Effector CD8-positive, alpha-beta T cell (primary cell): Measurements from ENCODE around the gene RXRA.

Experiments used
- DNase-seq: peaks from one replicate; lab custom pipeline; 2025; lab: John Stamatoyannopoulos, UW

RXRA gene

DNA sequence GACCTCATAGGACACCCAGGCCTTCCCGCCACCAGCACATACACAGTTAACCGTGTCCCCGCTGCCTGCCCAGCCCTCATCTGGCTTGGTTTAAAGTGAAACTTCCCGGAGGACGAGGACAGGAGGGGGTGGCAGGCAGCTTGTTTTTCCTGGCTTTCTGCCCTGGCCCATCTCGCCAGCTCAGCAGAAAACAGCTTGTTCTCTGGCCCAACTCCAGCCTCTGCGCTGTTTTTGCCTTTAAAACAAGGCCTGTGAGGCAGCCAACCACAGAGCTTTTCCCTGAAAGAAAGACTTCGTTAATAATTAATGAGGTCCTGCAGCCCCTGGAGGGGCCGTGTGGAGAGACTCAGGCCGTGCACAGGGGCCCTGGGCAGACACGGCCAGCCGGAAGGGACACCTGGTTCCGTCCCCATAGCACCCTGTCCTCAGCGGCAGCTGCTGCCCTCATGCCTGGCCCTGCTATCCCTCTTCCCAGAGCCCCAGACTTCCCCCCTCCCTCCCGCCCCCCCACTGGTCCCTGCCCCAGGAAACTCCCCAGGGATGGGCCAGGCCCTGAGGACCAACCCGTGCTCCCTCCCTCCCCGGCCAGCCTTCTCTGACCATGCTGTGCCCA is 108.7 kb downstream of the RXRA start:
- DNase-seq = no peak

DNA sequence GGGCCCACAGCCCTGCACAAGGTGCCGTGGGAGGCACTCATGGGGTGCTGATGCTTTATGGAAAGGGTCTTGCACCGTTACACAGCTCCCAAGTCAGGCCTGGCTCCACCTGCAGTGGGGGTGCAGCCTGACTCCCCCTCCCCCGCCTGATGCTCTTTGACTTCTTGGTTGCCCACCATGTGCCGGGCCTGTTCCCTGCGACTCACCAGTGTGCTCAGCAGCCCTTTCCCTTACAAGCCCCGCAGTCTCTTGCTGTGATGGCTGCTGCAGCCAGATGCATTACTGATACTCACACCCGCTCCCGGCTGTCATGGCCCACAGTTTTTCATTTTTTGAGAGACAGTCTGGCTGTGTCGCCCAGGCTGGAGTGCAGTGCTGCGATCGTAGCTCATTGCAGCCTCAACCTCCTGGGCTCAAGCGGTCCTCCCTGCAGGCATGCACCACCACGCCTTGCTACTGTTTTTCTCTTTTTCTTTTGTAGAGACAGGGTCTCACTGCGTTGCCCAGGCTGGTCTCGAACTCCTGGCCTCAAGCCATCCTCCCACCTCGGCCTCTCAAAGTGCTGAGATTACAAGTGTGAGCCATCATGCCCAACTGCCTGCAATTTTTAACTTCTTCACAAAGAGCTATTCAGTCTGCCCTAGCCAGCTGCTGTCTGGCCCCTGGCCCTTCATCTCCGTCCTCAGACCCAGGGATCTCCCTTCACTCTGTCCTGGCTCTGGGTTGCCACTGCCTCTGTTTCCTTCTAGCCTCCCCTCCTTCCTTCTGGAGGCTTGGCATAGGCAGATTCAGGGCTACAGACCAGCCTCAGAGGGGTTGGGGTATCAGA is 109.5 kb downstream of the RXRA start:
- DNase-seq = no peak

DNA sequence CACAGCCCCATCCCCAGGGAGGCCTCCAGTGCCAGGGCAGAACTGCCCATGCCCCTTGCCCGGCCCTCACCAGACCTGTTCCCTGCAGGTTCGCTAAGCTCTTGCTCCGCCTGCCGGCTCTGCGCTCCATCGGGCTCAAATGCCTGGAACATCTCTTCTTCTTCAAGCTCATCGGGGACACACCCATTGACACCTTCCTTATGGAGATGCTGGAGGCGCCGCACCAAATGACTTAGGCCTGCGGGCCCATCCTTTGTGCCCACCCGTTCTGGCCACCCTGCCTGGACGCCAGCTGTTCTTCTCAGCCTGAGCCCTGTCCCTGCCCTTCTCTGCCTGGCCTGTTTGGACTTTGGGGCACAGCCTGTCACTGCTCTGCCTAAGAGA is 110.1 kb downstream of the RXRA start:
- DNase-seq = no peak

GRCh38 chr9:134436911-134437310 is 110.7 kb downstream of the RXRA start:
- DNase-seq = no peak

GRCh38 chr9:134437403-134438194 is 111.3 kb downstream of the RXRA start:
- no peak for DNase-seq

GRCh38 chr9:134438195-134438788 is 112.0 kb downstream of the RXRA start:
- no peak for DNase-seq

GRCh38 chr9:134439368-134439784 is 113.1 kb downstream of the RXRA start:
- DNase-seq = no peak

DNA sequence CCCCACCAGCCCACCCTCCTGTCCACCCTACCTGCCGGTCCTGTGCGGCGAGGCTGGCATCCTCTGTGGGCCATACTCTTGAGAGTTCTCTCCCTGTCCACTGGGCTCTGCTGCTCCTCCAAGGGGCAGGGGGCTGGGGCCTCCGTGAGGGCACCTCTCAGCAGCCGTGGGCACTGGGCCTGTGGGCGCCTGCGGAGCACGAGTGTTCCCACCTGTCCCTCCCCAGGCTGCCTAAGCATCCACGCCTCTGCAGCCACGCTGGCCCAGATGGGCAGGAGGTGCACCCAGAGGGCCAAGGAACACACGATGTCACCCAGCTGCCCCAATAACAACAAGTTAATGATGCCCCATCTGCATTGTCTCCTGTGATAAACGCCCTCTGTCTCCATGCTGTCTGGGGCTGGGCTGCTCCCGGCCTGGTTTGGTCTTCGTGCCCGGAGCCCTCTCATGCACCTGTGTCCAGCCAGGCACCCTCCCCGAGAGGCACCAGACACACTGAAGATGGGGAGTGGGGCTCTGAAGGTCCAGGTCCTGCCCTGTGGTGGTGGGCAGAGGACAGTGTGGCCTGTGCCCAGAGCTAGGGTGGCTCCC is 114.5 kb downstream of the RXRA start:
- DNase-seq = no peak

DNA sequence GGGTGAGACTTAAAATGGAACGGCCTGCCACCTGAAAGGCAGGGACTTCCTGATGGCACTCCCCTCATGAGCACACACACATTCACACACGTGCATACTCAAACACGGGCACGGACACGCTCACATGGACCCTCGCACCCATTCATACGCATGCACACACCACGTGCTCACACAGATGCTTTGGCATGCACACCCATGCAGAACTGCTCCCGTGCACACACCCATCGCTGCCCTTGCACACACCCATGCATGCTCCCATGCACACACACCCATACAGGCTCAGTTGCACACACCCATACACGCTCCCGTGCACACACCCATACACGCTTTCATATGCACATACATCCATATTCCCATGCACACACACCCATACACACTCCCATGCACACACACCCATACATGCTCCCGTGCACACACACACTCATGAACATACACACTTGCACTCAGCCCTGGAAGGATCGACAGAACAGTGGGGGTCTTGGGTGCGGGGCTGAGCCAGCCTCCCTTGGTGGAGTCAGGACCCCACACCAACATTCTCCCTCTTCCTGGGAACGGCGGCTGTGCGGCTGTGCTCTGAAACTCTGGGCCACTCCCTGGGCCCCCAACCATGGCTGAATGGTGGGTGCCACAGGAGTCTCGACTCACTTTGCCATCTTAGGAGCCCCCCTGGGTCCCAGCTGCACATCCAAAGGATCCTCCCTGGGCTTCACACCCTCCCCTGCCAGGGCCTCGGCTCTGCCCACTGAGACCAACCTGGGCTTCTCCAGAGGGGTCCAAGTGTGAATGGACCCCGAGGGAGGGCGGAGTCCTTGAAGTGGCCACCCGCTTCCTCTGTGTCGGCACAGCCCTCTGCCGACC is 115.2 kb downstream of the RXRA start:
- DNase-seq = no peak

GRCh38 chr9:134442085-134442474 is 115.8 kb downstream of the RXRA start:
- no peak for DNase-seq

DNA sequence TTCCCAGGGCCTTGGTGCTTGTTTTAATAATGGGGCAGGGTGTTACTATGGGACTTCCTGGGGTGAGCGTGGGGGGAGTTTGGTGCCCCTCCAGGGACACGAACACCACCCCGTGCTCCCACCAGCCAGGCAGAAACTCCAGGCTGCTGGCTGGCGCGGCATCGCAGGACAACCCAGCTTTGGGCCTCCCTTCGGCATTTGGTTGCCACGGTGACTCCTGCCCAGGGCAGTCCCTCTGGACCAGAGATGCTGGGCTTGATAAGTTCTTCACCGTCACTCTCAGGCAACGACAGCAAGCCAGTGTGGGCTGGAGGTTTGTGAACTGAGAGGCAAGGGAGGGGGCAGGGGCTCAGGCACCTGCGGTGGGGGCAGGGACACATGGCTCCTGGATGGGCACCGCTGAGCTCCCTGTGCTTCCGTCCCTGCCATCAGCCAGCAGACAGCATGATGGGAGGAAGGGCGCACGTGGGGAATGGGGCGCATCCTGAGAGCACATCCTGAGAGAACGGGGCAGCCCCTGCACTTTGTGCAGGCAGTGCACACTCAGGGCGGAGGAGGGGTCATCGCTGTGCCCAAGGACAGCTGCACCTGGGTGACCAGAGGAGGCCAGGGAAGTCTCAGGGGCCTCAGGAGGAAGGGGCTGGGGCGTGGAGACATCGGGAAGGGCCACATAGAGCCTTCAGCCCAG is 116.4 kb downstream of the RXRA start:
- DNase-seq = no peak

DNA sequence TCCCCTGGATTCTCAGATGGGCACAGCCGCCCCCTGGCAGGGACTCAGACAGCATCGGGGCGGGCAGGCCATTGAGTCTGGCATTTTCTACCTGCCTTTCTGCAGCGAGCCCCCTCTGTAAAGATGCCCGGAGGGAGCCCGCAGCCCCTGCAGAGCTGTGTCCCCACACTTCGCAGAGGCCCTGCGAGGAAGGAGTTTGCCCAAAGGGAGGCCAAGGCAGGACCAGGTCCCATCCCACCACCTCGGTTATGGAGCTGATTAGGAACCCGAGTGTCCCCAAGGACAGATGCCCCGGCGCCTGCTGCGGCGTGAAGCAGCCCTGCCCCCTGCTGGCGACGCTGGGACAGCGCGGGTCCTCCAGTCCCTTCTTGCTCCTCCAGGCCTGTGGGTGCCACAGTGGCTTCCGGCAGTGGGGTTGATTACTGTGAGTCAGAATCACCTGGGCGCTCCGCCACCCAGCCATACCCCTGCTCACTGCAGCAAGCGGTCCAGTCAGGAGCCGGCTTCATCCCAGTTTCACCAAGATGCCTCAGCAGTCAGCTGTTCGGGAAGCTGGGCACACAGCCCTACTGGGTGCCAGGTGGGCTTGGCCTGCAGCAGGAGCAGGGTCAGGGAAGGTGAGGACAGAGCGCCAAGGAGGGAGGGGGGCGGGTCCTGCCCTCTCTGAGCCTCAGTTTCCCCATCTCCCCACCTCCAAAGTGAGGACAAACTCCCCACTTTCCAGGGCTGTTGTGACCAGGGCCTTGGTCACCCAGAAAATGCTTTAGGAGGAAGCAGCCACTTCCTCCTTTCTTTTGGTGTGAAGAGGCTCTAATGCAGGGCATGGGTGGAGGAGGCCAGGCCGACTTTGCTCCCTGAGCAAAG is 117.2 kb downstream of the RXRA start:
- peak; percentile 74 for DNase-seq

DNA sequence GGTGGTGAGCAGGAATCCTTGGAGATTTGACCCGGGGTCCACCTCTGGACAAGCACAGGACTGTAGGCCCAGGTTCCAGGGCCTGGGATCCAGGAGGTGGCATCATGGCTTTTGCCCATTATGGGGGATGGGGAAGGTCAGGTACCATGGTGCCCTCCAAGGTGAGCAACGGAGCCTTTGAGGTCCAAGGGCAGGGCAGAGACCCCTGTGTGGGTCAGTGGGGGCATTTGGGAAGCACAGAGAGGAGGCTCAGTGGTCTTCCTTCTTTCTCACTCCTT is 117.7 kb downstream of the RXRA start:
- DNase-seq = no peak

DNA sequence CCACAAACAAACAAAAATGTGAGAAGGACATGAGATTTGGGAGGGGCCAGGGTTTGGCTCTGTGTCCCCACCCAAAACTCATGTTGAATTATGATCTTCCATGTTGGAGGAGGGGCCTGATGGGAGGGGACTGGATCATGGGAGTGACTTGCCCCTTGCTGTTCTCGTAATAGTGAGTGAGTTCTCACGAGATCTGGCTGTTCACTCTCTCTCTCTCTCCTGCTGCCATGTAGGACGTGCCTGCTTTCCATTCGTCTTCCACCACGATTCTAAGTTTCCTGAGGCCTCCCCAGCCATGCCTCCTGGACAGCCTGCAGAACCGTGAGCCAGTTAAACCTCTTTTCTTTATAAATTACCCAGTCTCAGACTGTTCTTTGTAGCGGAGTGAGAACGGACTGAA is 118.7 kb downstream of the RXRA start:
- no peak for DNase-seq

- DNase-seq = peak; percentile 70
Observed at GRCh38 chr9:134449180-134449916, 123.1 kb downstream of the RXRA start.

DNA sequence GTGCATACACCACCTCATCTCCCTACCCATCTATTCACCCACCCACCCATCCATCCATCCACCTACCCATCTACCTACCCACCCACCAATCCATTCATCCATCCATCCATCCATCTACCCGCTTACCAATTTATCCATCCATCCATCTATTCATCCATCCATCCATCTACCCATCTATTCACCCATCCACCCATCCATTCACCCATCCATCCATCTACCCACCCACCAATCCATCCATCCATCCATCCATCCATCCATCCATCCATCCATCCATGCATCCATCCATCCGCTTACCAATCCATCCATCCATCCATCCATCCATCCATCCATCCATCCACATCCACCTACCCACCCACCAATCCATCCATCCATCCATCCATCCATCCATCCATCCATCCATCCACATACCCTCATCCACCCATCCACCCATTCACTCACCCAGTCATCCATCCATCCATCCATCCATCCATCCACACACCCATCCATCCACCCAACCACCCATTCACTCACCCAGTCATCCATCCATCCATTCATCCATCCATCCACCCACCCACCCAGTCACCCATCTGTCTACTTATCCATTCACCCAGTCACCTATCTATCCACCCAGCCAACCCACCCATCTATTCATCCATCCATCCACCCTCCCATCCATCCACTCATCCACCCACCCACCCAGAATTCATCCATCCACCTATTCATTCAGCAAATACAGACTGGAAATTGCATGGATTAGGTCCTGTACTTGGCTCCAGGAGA is 125.6 kb downstream of the RXRA start:
- DNase-seq = no peak

GRCh38 chr9:134452728-134453127 is 126.5 kb downstream of the RXRA start:
- no peak for DNase-seq

DNA sequence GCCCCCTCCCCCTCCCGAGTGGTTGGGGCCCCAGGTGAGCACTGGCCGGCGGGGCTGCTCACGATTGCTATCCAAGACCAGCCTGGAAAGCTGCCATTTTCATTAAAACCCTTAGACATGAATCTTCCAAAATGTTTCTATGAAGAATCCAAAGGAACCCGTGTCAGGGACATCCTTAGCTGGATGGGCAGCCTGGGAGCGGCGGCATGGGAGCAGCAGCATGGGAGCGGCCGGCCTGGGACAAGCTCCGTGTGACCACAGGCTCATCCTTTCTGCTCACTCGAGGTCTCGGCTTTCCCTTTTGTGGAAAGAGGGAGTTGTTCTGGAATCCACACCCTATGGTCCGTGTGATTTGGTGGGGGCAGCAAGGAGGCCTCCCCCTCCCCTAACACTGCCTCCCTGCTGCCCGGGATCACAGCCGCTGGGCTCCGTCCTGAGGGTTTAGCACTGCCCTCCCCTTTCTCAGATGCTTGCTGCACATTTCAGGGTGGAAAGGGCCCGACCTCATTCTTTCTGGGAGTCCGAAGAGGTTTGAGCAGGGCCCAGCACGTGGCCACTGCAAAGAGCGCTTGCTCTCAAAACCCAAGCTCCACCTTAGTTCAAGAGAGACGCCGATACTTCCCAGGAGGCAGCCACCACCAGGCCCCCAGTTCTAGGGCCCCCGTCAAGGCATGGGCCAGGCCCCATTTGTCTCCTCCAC is 127.7 kb downstream of the RXRA start:
- no peak for DNase-seq
